GM23338 (cell line): ENCODE data around the gene DTNB. TPM values are rescaled to one million over a fixed set of nuclear protein-coding genes. Genes with fewer than 3 reads are reported as not detected.

ENCODE experiments used
- ATAC-seq: fragments of 200-7000 bp; cut with Tn5 transposase; 3 replicates; pipeline ENCODE4 v1.9.1; 2020
- DNase-seq: peaks from one replicate; pipeline ENCODE4 v3.0.0-alpha.2; 2015; ENCODE audit warnings: low spot score
- H2AFZ ChIP-seq: fragments of 200-600 bp; sonication (generic); 2 replicates; pipeline ENCODE4 v1.8.0; 2016; ENCODE audit warnings: antibody characterized with exemption, mild to moderate bottlenecking, moderate library complexity
- H3F3A ChIP-seq: fragments of 200-600 bp; sonication (generic); replicated peaks from 2 replicates; pipeline ENCODE4 v1.8.0; 2017; ENCODE audit warnings: antibody characterized with exemption, mixed run types, low read depth
- H3K27ac ChIP-seq: fragments of 200-600 bp; sonication (generic); 2 replicates; pipeline ENCODE4 v1.6.1; 2016; ENCODE audit warnings: low read depth
- H3K27me3 ChIP-seq: fragments of 200-600 bp; sonication (generic); 2 replicates; pipeline ENCODE4 v1.8.0; 2016; ENCODE audit warnings: mild to moderate bottlenecking, mixed run types, moderate library complexity; ENCODE audit not compliant: insufficient read depth
- H3K36me3 ChIP-seq: fragments of 200-600 bp; sonication (generic); 2 replicates; pipeline ENCODE4 v1.8.0; 2016; ENCODE audit warnings: mild to moderate bottlenecking; ENCODE audit not compliant: insufficient read depth
- H3K4me1 ChIP-seq: fragments of 200-600 bp; sonication (generic); 2 replicates; pipeline ENCODE4 v1.8.0; 2016; ENCODE audit warnings: mild to moderate bottlenecking, moderate library complexity; ENCODE audit not compliant: insufficient read depth
- H3K4me2 ChIP-seq: fragments of 200-600 bp; sonication (generic); 2 replicates; pipeline ENCODE4 v1.7.1; 2017; ENCODE audit warnings: mixed run types
- H3K4me3 ChIP-seq: fragments of 200-600 bp; sonication (generic); 2 replicates; pipeline ENCODE4 v1.6.1; 2016; ENCODE audit warnings: mixed run types
- H3K79me2 ChIP-seq: fragments of 200-600 bp; sonication (generic); replicated peaks from 2 replicates; pipeline ENCODE4 v1.8.0; 2017; ENCODE audit warnings: mild to moderate bottlenecking; ENCODE audit not compliant: insufficient read depth
- H3K9me2 ChIP-seq: fragments of 200-600 bp; sonication (generic); 2 replicates; pipeline ENCODE4 v1.8.0; 2017; ENCODE audit not compliant: insufficient read depth
- H4K20me1 ChIP-seq: fragments of 200-600 bp; sonication (generic); replicated peaks from 2 replicates; pipeline ENCODE4 v1.8.0; 2017; ENCODE audit warnings: mild to moderate bottlenecking; ENCODE audit not compliant: insufficient read depth
- H3K27ac Mint-ChIP-seq: 2 replicates; pipeline ENCODE4 v1.8.0; 2020; ENCODE audit warnings: inconsistent platforms, mild to moderate bottlenecking, moderate library complexity, mixed read lengths
- H3K27me3 Mint-ChIP-seq: 3 replicates; pipeline ENCODE4 v1.8.0; 2022; ENCODE audit warnings: low read depth, mild to moderate bottlenecking, moderate library complexity, mixed read lengths, inconsistent platforms; ENCODE audit not compliant: insufficient read depth, poor library complexity
- H3K36me3 Mint-ChIP-seq: 3 replicates; pipeline ENCODE4 v1.8.0; 2021; ENCODE audit warnings: low read depth, mild to moderate bottlenecking, inconsistent platforms, moderate library complexity, mixed read lengths
- H3K4me1 Mint-ChIP-seq: 3 replicates; pipeline ENCODE4 v1.8.0; 2020; ENCODE audit warnings: mild to moderate bottlenecking, inconsistent platforms, mixed read lengths
- H3K4me3 Mint-ChIP-seq: 3 replicates; pipeline ENCODE4 v1.8.0; 2021; ENCODE audit warnings: moderate library complexity, mild to moderate bottlenecking, inconsistent platforms, mixed read lengths
- H3K9me3 Mint-ChIP-seq: 3 replicates; pipeline ENCODE4 v1.8.0; 2020; ENCODE audit warnings: moderate library complexity, mild to moderate bottlenecking, inconsistent platforms, mixed read lengths
- CREB1 ChIP-seq: fragments of 250-450 bp; sonication (Bioruptor Pico); IDR thresholded peaks from 2 replicates; pipeline ENCODE4 v1.5.0; 2020; ENCODE audit warnings: low read depth, mild to moderate bottlenecking, moderate library complexity
- EZH2phosphoT487 ChIP-seq: fragments of 200-600 bp; sonication (generic); IDR thresholded peaks from one replicate; pipeline ENCODE4 v1.8.1; 2018; ENCODE audit warnings: antibody characterized with exemption; ENCODE audit not compliant: unreplicated experiment
- NANOG ChIP-seq: IDR thresholded peaks from 2 replicates; pipeline ENCODE4 v1.6.1; 2016; ENCODE audit warnings: antibody characterized with exemption, borderline replicate concordance
- POLR2AphosphoS5 ChIP-seq: IDR thresholded peaks from 2 replicates; pipeline ENCODE4 v1.6.1; 2016; ENCODE audit warnings: antibody characterized with exemption, low read depth
- REST ChIP-seq: IDR thresholded peaks from one replicate; pipeline ENCODE4 v1.6.1; 2018; ENCODE audit warnings: antibody characterized with exemption; ENCODE audit not compliant: unreplicated experiment
- STAT1 ChIP-seq: IDR thresholded peaks from one replicate; pipeline ENCODE4 v1.6.1; 2016; ENCODE audit warnings: antibody characterized with exemption; ENCODE audit not compliant: unreplicated experiment
- ZNF114 ChIP-seq: fragments of 250-450 bp; sonication (Bioruptor Pico); IDR thresholded peaks from 2 replicates; pipeline ENCODE4 v1.5.0; 2020; ENCODE audit warnings: mild to moderate bottlenecking, moderate library complexity
- ZNF331 ChIP-seq: fragments of 250-450 bp; sonication (Bioruptor Pico); IDR thresholded peaks from 2 replicates; pipeline ENCODE4 v1.5.0; 2020; ENCODE audit warnings: low read depth, mild to moderate bottlenecking, moderate library complexity
- ZNF462 ChIP-seq: fragments of 250-450 bp; sonication (Bioruptor Pico); IDR thresholded peaks from 2 replicates; pipeline ENCODE4 v1.5.0; 2020; ENCODE audit warnings: mild to moderate bottlenecking, moderate library complexity
- polyA plus RNA-seq: library from polyadenylated mRNA; unstranded; fragments of >200 nt; fragmentation: Nextera tagmentation; extraction: Ambion mirVana; gene quantifications from 2 replicates; pipeline ENCODE4 v1.2.1, GENCODE V29; 2016
- total RNA-seq: library from RNA; depleted of rRNA; stranded (reverse); fragments of >200 nt; shearing (Covaris generic); gene quantifications from 2 replicates; pipeline ENCODE4 v1.2.3, GENCODE V29; 2014

Gene DTNB
- total and polyA plus RNA-seq, 2 experiments from 2014 or later: 22.1 to 29.4 TPM

- TF ChIP-seq NANOG: no peak
Measured at GRCh38 chr2:25369439-25369838, 303.9 kb downstream of the DTNB start (continued).

GRCh38 chr2:25368660-25369059, 304.7 kb downstream of the DTNB start:
- Histone ChIP-seq H3K9me2 (no peaks in the 10 kb centered on the region), H4K20me1 (no peaks in the 10 kb centered on the region), H3K27ac (no peak overlapping the region), H3K4me3 (no peak overlapping the region), H3K36me3 (no peaks in the 10 kb centered on the region), H3K4me1 (0 out of 2 replicates have a peak, but pooled peaks cover 3% of the 10 kb centered on the region), H3K4me2 (no peak overlapping the region), H2AFZ (no peak overlapping the region), H3K79me2 (no peaks in the 10 kb centered on the region), H3K27me3 (0 out of 2 replicates have a peak, but pooled peaks cover 5% of the 10 kb centered on the region), H3F3A (no peaks in the 10 kb centered on the region)
- Mint-ChIP-seq H3K36me3 (no peaks in the 10 kb centered on the region), H3K27me3 (peaks cover 20% of the 10 kb centered on the region), H3K9me3 (no peaks in the 10 kb centered on the region; the same call in 1 of the 3 replicates), H3K4me3 (no peak overlapping the region), H3K4me1 (peaks cover 8% of the 10 kb centered on the region; the same call in 2 of the 3 replicates), H3K27ac (no peak overlapping the region)
- DNase-seq (no peak), ATAC-seq (no peak)
- TF ChIP-seq NANOG: no peak
- no peak for TF ChIP-seq ZNF114 (CRISPR knock-in tag)
- no peak for TF ChIP-seq EZH2phosphoT487
- TF ChIP-seq POLR2AphosphoS5: no peak
- no peak for TF ChIP-seq ZNF331 (CRISPR knock-in tag)
- TF ChIP-seq CREB1 (CRISPR knock-in tag): no peak
- no peak for TF ChIP-seq ZNF462 (CRISPR knock-in tag)
- no peak for TF ChIP-seq REST
- no peak for TF ChIP-seq STAT1
